ENCODE measurements around the gene ILKAP. TPM values are rescaled to one million over a fixed set of nuclear protein-coding genes. Genes with fewer than 3 reads are reported as not detected.
A peak's percentile ranks its signal among the peaks of the same experiment; 100 is the strongest.

ILKAP gene
- total RNA-seq, 3 donors from 2014 or later = 64.5 to 70.9 (median 66.5) TPM

DNA sequence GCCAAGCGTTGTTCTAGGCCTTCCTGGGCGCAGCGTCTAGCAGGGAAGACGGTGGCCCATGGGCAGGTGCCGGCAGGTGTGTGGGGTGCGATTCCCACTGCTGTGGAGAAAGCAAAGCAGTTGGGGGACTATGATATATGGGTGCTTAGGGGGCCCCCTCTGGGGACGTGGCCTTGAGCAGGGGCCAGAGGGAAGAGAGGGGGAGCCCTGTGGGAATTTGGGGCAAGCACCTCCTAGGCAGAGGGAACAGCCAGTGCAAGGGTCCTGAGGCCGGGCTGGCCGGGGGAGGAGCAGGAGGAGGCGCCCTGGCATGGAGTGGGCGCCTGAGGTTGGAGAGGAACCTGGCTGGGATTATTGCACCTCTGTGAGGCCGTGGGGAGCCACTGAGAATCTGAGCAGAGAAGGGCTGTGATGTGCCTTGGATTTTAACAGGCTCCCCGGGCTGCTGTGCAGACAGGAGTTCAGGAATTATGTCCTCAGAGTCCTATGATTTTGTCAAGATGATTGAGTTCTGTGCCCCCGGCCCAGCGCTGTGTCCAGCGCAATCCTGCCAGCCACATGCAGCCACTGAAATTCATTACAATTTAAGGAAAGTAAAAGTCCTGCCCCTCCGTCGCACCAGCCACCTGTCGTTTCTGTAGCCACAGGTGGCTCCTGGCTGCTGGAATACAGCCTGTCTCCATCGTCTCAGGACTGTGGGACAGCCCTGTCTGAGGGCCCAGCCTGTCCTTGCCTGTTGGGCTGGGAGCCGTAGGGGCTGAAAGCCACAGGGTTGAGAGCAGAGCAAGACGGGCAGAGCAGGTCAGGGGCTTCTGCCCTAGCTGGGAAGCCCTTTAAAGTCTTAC lies 74.1 kb downstream of the ILKAP start:
- DNase-seq = no peak
- no peak for ATAC-seq
- H3K9me3 Mint-ChIP-seq = no peaks in the 10 kb centered on the region
- H3K4me1 Mint-ChIP-seq (ENCODE audit: low read depth) = no peaks in the 10 kb centered on the region
- H3K4me3 Mint-ChIP-seq = no peak overlapping the region
- no peaks in the 10 kb centered on the region for H3K36me3 Mint-ChIP-seq (ENCODE audit: insufficient read depth)
- no peaks in the 10 kb centered on the region for H3K27me3 Mint-ChIP-seq (ENCODE audit: low read depth)

DNA sequence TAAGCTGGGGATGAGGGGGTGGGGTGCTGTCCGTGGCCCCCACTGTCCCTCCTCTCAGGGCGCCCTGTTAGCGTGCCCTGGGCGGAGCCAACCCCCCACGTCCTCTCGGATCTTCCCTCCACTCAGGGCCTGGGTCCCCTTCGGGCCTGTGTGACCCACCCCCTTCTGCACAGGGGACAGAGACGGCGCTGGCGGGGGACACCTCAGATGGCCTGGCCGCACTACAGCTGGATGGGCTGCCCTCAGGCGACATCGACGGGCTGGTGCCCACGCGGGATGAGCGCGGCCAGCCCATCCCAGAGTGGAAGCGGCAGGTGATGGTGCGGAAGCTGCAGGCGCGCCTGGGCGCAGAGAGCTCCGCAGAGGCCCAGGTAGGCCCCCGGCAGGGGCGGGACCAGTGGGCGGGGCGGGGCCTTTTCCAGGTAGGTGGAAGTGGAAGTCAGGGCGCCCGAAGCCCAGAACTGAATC lies 74.9 kb downstream of the ILKAP start:
- DNase-seq (no peak), ATAC-seq (no peak)
- H3K36me3 Mint-ChIP-seq (ENCODE audit: insufficient read depth) = no peaks in the 10 kb centered on the region
- H3K27me3 Mint-ChIP-seq (ENCODE audit: low read depth) = no peaks in the 10 kb centered on the region
- H3K9me3 Mint-ChIP-seq = no peaks in the 10 kb centered on the region
- H3K4me1 Mint-ChIP-seq (ENCODE audit: low read depth) = no peaks in the 10 kb centered on the region
- no peak overlapping the region for H3K4me3 Mint-ChIP-seq

DNA sequence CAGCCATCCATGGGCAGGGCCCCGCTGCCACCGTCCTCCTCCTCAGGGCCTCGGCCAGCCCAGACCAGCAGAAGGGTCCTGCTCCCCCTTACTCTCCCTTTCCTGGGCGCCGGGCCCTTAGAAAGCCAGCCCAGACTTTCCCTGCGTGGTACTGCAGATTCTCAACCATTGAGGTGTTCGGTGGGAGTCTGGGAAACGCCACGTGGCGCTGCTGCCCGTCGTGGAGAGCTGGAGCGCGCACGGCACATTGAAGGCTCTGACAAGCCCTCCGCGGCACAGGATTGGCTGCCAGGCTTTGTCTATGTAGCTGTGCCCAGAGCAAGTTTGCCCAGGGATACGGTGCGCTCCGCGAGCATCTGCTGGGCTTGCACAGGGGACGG lies 75.4 kb downstream of the ILKAP start:
- ATAC-seq (no peak), DNase-seq (no peak)
- H3K9me3 Mint-ChIP-seq = no peaks in the 10 kb centered on the region
- H3K4me3 Mint-ChIP-seq = no peak overlapping the region
- H3K36me3 Mint-ChIP-seq (ENCODE audit: insufficient read depth) = no peaks in the 10 kb centered on the region
- no peaks in the 10 kb centered on the region for H3K4me1 Mint-ChIP-seq (ENCODE audit: low read depth)
- H3K27me3 Mint-ChIP-seq (ENCODE audit: low read depth) = no peaks in the 10 kb centered on the region

DNA sequence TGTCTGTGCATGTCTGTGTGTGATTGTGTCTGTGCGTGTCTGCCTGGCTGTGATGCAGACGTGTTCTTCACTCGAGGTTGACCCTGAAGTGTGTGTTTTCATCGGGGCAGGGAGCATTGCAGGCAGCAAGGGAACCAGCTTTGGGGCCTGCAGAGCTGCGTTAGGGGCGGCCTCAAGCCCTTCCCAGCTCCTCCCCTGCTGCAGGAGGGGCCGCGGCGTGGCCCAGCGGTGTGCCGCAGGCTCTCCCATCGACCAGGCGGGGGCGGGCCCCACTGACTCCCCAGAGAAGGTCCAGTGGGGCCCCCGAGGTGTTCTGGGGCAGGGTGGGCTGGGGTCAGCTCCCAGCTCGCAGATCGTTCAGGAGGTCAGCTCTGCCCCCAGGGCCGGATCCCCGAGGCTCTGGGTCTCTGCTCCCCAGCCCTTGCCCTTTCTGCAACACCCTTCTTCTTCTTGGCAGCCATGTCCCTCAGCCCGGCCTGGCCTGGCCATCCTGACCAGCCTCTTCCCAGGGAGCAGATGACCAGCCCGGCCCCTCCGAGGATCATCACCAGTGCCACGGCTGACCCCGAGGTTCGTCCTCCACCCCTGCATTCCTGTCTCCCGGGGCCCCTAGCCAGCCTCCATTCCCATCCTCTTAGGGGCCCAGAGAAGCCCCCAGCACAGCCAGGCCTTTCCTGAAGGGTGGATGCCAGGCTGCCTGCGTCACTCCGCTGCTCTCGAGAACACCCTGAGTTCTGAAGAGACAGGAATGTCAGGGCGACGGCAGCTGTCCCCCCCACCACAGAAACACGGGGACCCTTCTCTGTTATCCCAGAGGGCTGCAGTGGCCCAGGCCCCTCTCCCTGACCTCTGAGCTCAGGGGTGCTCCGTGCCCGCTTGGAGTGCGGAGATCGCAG lies 76.1 kb downstream of the ILKAP start:
- Mint-ChIP-seq H3K27me3 (ENCODE audit: low read depth) (no peaks in the 10 kb centered on the region), H3K4me1 (ENCODE audit: low read depth) (no peaks in the 10 kb centered on the region), H3K36me3 (ENCODE audit: insufficient read depth) (no peaks in the 10 kb centered on the region), H3K9me3 (no peaks in the 10 kb centered on the region), H3K4me3 (no peak overlapping the region)
- ATAC-seq (peak; percentile 61 to 65), DNase-seq (no peak)

DNA sequence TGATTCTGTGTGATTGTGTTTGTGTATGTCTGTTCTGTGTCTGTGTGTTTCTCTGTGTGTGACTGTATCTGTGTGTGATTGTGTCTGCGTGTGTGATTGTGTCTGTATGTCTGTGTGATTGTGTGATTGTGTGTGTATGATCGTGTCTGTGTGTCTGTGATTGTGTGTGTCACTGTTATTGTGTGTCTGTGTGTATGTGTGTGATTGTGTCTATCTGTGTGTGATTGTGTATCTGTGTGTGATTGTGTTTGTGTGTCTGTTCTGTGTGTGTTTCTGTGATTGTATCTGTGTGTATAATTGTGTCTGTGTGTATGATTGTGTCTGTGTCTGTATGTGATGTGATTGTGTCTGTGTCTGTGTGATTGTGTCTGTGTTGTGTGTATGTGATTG lies 76.7 kb downstream of the ILKAP start:
- no peaks in the 10 kb centered on the region for H3K4me1 Mint-ChIP-seq (ENCODE audit: low read depth)
- DNase-seq (no peak), ATAC-seq (no peak)
- no peaks in the 10 kb centered on the region for H3K36me3 Mint-ChIP-seq (ENCODE audit: insufficient read depth)
- no peaks in the 10 kb centered on the region for H3K9me3 Mint-ChIP-seq
- no peaks in the 10 kb centered on the region for H3K27me3 Mint-ChIP-seq (ENCODE audit: low read depth)
- H3K4me3 Mint-ChIP-seq = no peak overlapping the region

DNA sequence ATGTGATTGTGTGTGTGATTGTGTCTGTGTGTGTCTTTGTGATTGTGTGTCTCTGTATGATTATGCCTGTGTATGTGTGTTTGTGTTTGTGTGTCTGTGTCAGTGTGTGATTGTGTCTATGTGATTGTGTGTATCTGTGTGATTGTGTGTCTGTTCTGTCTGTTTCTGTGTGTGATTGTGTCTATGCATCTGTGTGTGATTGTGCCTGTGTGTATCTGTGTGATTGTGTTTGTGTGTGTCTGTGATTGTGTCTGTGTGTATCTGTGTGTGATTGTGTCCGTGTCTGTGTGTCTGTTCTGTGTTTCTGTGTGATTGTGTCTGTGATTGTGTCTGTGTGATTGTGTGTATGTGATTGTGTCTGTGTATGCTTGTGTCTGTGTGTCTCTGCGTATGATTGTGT lies 77.2 kb downstream of the ILKAP start:
- Mint-ChIP-seq H3K9me3 (no peaks in the 10 kb centered on the region), H3K27me3 (ENCODE audit: low read depth) (no peaks in the 10 kb centered on the region), H3K4me1 (ENCODE audit: low read depth) (no peaks in the 10 kb centered on the region), H3K36me3 (ENCODE audit: insufficient read depth) (no peaks in the 10 kb centered on the region), H3K4me3 (no peak overlapping the region)
- DNase-seq (no peak), ATAC-seq (no peak)

DNA sequence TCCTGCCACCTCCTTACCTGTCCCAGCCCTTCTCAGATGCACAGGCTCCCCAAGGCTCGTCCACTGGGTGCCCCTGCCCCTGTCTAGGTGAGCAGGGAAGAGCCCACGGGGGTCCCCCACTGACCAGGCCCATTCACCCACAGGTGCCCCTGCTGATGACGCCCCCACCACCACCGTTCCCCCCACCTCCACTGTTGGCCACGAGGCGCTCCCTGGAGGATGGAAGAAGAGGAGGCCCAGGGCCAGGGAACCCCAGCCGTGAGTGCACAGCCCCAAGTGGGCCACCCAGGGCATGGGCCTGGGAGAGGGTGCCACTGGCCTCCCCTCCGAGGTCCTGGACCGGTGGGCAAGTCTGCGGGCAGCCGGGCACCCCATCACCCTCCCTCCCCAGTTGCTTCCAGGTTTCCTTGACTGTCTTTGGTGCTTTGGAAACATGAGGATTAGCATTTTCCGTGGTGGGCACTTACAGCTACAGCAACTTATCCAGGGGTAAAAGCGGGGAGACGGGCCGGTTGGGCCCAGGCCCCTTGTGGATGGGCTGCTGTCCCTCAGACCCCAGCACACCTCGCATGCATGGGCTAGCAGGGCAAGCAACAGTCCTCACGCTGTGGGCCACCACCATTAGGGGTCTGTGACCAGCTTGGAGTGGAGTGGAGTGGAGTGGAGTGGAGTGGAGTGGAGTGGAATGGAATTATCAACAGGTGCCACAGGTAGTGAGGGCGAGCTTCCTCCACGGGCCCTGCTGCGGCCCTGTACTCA lies 78.2 kb downstream of the ILKAP start:
- no peaks in the 10 kb centered on the region for H3K27me3 Mint-ChIP-seq (ENCODE audit: low read depth)
- no peak for ATAC-seq
- no peaks in the 10 kb centered on the region for H3K36me3 Mint-ChIP-seq (ENCODE audit: insufficient read depth)
- no peak overlapping the region for H3K4me3 Mint-ChIP-seq
- no peak for DNase-seq
- H3K9me3 Mint-ChIP-seq = no peaks in the 10 kb centered on the region
- H3K4me1 Mint-ChIP-seq (ENCODE audit: low read depth) = no peaks in the 10 kb centered on the region

DNA sequence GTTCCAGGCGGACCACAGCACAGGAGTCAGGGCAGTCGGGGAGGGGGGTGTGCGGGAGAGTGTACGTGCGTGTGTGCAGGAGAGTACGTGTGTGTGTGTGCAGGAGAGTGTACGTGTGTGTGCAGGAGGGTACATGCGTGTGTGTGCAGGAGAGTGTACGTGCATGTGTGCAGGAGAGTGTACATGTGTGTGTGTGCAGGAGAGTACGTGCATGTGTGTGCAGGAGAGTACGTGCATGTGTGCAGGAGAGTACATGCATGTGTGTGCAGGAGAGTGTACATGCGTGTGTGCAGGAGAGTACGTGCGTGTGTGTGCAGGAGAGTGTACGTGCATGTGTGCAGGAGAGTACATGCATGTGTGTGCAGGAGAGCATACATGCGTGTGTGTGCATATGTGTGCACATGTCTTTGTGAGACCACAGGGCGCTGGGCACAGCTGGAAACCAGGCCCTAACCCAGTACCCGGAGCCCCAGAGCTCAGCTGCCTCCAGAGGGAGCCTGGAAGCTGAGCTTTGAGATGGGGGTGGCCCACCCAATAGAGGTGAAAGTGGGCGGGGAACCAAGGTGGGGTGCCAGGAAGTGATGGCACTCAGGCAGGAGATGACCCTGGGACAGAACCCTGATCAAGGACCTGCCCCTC lies 78.9 kb downstream of the ILKAP start:
- ATAC-seq (no peak), DNase-seq (no peak)
- Mint-ChIP-seq H3K9me3 (no peaks in the 10 kb centered on the region), H3K36me3 (ENCODE audit: insufficient read depth) (no peaks in the 10 kb centered on the region), H3K4me3 (no peak overlapping the region), H3K27me3 (ENCODE audit: low read depth) (no peaks in the 10 kb centered on the region), H3K4me1 (ENCODE audit: low read depth) (no peaks in the 10 kb centered on the region)

DNA sequence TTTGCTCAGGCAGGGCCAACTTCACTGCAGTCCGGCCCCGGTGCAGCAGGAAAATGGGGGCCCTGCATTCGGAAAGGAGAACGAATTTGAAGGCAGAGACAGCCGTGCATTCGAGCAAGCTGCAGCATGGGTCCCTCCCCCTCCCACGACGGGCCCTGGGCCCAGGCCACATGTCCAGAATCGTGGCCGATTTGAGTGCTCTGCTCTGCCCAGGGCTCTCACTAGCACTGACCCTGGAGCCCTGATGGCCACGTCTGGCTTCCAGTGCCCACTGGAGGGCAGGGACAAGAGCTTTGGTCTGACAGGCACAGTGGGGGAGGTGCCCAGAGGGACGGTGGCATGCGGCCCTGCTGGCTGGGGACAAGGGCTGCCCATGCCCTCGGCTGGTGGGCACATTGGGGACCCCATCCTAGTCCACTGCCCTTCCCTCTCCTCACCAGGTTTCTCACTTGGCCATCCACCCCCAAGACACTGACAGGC lies 79.5 kb downstream of the ILKAP start:
- DNase-seq (no peak), ATAC-seq (no peak)
- Mint-ChIP-seq H3K27me3 (ENCODE audit: low read depth) (peaks cover 1% of the 10 kb centered on the region), H3K9me3 (no peaks in the 10 kb centered on the region), H3K4me1 (ENCODE audit: low read depth) (no peaks in the 10 kb centered on the region), H3K36me3 (ENCODE audit: insufficient read depth) (no peaks in the 10 kb centered on the region), H3K4me3 (no peak overlapping the region)

DNA sequence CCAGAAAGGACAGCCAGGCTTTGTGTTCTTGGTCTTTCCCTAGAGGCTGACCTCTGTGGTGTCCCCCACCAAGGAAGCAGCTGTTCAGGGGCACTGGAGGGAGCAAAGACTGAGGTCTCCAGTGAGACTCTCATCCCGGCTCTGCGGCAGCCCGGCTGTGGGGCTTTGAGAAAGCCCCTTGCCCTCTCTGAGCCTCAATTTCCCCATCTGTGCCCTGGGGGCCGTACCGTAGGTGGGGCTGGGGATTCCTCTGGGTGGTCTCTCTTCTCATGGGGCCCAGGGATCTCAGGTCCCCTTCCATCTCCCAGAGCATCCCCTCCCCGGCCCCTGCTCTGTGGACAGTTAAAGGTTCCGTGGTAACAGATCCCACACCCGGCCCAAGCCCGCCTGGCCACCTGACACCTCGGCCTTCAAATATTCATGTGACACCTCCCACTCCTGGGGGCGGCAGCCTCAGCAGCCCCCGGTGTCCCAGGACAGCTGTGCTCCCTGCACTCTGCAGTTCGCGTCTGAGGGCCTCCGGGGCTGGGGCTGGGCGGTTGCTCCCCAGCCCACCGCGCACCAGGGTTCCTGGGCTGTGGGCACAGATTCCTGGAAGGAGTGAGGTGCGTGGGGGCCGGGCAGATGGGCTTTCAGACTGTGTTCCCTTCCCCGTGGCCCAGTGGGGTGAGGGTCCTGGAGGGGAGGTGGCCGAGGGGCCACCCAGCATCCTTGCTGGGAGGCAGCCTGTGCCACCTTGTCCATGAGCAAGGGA lies 80.1 kb downstream of the ILKAP start:
- H3K9me3 Mint-ChIP-seq = no peaks in the 10 kb centered on the region
- ATAC-seq = no peak
- H3K4me1 Mint-ChIP-seq (ENCODE audit: low read depth) = no peaks in the 10 kb centered on the region
- no peak overlapping the region for H3K4me3 Mint-ChIP-seq
- H3K27me3 Mint-ChIP-seq (ENCODE audit: low read depth) = peaks cover 2% of the 10 kb centered on the region
- no peak for DNase-seq
- H3K36me3 Mint-ChIP-seq (ENCODE audit: insufficient read depth) = no peaks in the 10 kb centered on the region

DNA sequence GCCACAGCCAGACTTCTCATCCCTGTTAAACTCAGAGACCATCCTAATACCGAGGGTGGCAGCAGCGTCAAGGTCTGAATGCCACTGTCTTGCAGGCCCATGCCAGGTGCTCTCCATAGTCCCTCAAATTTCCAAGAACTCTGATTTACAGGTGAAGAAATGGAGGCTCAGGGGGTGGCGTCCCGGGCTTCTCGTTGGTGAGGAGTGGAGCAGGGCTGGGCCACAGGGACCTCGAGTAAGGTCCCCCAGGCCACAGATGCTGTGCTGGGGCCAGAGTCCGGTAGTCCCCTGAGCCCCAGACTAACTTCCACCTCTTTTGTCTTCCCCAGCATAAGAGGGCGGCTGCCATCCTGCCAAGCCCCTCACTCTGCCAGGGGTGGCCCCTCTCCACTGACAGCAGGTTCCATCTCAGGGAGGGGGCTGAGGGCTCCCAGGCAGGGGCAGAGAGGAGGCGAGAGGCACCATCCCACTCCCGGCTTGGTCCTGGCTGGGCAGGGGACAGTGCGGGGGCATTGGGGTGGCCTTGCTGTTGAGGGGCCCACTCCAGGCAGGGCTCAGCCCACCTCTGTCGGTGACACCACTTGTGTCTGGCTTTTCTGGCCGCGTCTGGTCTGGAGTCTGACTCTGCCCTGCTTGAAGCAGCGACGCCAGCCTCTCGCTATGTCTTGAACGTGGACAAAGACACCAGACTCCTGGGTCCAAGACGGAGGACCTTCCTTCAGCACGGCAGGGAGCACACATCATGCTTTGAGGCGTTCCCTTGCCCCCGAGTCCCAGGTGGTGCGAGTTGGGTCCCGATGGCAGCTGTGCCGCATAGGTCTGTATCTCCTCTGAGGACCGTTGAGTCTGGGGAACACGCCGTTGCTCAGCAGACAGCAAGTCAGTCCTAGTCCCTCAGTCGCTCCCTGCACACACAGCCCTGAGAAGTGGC lies 80.9 kb downstream of the ILKAP start:
- ATAC-seq = no peak
- Mint-ChIP-seq H3K36me3 (ENCODE audit: insufficient read depth) (no peaks in the 10 kb centered on the region), H3K27me3 (ENCODE audit: low read depth) (peaks cover 2% of the 10 kb centered on the region), H3K9me3 (no peaks in the 10 kb centered on the region), H3K4me3 (no peak overlapping the region), H3K4me1 (ENCODE audit: low read depth) (no peaks in the 10 kb centered on the region)
- DNase-seq = no peak

DNA sequence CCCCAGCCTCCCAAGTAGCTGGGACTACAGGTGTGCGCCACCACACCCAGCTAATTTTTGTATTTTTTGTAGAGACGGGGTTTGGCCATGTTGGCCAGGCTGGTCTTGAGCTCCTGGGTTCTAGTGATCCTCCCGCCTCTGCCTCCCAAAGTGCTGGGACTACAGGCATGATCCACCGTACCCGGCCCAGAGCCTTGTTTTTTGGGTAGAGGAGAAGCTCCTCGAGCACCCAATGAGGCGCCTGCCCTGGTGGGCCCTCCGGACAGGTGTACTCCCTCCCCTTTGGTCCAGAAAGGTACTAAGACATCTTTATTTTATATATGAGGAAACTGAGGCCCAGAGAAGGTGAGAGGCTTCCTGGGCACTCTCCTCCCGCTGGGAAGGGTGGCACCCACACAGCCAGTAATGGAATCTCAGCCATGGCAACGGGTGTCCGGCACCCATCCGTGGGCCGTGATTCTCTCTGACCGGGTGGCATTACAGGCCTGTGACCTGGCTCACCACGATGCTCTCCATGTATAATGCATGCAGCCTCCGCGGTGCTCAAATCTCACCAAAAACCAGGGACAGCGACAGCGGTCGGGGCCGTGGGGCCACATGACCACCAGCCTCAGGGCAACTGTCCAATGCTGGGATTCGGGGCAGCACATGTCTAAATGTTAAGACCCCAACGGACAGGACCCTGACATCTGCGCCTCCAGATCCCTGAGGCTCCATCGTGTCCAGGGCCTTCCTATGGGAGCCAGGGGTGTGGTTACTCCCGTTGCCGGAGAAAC lies 81.8 kb downstream of the ILKAP start:
- no peak for ATAC-seq
- Mint-ChIP-seq H3K27me3 (ENCODE audit: low read depth) (peaks cover 2% of the 10 kb centered on the region), H3K36me3 (ENCODE audit: insufficient read depth) (no peaks in the 10 kb centered on the region), H3K4me1 (ENCODE audit: low read depth) (no peaks in the 10 kb centered on the region), H3K4me3 (no peak overlapping the region), H3K9me3 (no peaks in the 10 kb centered on the region)
- no peak for DNase-seq
